ENCODE results near the gene HNRNPUL2.

DNA sequence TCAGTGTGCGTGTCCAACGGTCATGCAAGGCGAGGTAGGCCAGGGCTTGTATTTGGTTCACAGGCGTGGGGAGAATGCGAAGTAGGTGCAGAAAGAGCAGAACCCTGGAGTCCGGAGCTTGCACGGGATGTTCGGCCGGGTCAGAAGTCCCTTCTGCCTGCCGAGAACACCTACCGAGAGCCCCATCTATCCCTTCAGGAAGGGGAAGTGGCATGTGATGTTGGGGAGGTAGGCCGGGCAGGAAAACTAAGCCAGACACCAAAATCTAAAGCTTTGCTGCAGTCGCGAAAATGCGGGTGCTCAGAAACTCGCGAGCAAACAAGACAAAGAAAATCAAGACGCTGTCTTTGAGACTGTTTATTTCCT, 43.5 kb upstream of the HNRNPUL2 start:
- TF ChIP-seq GTF2F1 (IDR thresholded peaks at IDR 0.05; ENCODE audit: borderline replicate concordance, low read depth, low read length) (no peak), CTCF (IDR thresholded peaks at IDR 0.05; ENCODE audit: control extremely low read depth in 1 of 3, insufficient read depth in 1 of 3, low read depth in 1 of 3, low read length in 3 of 3) (no peak), SUZ12 (IDR thresholded peaks at IDR 0.05; ENCODE audit: low read length) (no peak), NRF1 (IDR thresholded peaks at IDR 0.05; ENCODE audit: low read depth, low read length) (no peak), JUND (IDR thresholded peaks at IDR 0.05; ENCODE audit: low read length) (no peak), YY1 (IDR thresholded peaks at IDR 0.05; ENCODE audit: low read depth, low read length) (no peak), RBBP5 (IDR thresholded peaks at IDR 0.05; ENCODE audit: borderline replicate concordance, low read depth, low read length) (no peak), TCF12 (IDR thresholded peaks at IDR 0.05; ENCODE audit: low read depth, low read length) (no peak)
- TF ChIP-seq, protein P1, sequence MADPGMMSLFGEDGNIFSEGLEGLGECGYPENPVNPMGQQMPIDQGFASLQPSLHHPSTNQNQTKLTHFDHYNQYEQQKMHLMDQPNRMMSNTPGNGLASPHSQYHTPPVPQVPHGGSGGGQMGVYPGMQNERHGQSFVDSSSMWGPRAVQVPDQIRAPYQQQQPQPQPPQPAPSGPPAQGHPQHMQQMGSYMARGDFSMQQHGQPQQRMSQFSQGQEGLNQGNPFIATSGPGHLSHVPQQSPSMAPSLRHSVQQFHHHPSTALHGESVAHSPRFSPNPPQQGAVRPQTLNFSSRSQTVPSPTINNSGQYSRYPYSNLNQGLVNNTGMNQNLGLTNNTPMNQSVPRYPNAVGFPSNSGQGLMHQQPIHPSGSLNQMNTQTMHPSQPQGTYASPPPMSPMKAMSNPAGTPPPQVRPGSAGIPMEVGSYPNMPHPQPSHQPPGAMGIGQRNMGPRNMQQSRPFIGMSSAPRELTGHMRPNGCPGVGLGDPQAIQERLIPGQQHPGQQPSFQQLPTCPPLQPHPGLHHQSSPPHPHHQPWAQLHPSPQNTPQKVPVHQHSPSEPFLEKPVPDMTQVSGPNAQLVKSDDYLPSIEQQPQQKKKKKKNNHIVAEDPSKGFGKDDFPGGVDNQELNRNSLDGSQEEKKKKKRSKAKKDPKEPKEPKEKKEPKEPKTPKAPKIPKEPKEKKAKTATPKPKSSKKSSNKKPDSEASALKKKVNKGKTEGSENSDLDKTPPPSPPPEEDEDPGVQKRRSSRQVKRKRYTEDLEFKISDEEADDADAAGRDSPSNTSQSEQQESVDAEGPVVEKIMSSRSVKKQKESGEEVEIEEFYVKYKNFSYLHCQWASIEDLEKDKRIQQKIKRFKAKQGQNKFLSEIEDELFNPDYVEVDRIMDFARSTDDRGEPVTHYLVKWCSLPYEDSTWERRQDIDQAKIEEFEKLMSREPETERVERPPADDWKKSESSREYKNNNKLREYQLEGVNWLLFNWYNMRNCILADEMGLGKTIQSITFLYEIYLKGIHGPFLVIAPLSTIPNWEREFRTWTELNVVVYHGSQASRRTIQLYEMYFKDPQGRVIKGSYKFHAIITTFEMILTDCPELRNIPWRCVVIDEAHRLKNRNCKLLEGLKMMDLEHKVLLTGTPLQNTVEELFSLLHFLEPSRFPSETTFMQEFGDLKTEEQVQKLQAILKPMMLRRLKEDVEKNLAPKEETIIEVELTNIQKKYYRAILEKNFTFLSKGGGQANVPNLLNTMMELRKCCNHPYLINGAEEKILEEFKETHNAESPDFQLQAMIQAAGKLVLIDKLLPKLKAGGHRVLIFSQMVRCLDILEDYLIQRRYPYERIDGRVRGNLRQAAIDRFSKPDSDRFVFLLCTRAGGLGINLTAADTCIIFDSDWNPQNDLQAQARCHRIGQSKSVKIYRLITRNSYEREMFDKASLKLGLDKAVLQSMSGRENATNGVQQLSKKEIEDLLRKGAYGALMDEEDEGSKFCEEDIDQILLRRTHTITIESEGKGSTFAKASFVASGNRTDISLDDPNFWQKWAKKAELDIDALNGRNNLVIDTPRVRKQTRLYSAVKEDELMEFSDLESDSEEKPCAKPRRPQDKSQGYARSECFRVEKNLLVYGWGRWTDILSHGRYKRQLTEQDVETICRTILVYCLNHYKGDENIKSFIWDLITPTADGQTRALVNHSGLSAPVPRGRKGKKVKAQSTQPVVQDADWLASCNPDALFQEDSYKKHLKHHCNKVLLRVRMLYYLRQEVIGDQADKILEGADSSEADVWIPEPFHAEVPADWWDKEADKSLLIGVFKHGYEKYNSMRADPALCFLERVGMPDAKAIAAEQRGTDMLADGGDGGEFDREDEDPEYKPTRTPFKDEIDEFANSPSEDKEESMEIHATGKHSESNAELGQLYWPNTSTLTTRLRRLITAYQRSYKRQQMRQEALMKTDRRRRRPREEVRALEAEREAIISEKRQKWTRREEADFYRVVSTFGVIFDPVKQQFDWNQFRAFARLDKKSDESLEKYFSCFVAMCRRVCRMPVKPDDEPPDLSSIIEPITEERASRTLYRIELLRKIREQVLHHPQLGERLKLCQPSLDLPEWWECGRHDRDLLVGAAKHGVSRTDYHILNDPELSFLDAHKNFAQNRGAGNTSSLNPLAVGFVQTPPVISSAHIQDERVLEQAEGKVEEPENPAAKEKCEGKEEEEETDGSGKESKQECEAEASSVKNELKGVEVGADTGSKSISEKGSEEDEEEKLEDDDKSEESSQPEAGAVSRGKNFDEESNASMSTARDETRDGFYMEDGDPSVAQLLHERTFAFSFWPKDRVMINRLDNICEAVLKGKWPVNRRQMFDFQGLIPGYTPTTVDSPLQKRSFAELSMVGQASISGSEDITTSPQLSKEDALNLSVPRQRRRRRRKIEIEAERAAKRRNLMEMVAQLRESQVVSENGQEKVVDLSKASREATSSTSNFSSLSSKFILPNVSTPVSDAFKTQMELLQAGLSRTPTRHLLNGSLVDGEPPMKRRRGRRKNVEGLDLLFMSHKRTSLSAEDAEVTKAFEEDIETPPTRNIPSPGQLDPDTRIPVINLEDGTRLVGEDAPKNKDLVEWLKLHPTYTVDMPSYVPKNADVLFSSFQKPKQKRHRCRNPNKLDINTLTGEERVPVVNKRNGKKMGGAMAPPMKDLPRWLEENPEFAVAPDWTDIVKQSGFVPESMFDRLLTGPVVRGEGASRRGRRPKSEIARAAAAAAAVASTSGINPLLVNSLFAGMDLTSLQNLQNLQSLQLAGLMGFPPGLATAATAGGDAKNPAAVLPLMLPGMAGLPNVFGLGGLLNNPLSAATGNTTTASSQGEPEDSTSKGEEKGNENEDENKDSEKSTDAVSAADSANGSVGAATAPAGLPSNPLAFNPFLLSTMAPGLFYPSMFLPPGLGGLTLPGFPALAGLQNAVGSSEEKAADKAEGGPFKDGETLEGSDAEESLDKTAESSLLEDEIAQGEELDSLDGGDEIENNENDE (IDR thresholded peaks at IDR 0.05; ENCODE audit: insufficient replicate concordance, low read length) = no peak
